ENCODE data around the gene PTH2.

GRCh38 chr19:49415102-49415809 is 8.0 kb downstream of the PTH2 start:
- TF ChIP-seq CTCF (IDR thresholded peaks at IDR 0.05 in 8 of 11, conservative IDR thresholded peaks at IDR 0.05 in 3 of 11) (no peak), POLR2A (IDR thresholded peaks at IDR 0.05) (no peak)
